OCI-LY3 (cell line): ENCODE measurements around the gene VAC14.

Experiments used
- EZH2phosphoT487 ChIP-seq: fragments of 200-600 bp; shearing (Covaris generic); IDR thresholded peaks from 2 replicates; pipeline ENCODE4 v1.6.1; 2018; ENCODE audit warnings: antibody characterized with exemption, mixed run types, low read depth
- TF ChIP-seq, protein P1 (sequence below): fragments of 200-600, 300-600 bp; sonication (generic); IDR thresholded peaks from 2 replicates; pipeline ENCODE4 v1.5.1; 2014; ENCODE audit warnings: antibody characterized with exemption, low read length, low read depth

DNA sequence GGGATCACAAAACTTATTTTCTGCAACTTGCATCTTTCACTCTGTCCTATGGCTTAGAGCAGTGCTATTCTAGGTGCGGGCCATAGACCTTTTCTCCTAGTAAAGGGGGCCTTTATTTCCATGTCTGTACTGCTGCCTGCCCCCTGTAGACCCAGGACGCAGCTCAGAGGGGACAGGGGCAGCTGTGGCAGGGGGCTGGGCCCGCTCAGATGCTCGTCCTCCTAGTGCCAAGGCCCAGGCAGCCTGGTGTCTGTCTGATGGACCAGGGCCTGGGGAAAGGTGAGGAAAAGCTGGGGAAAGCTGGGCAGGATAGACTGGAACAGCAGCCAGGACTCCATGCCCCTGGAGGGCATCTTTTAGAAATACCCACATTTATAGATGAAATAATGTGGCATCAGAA lies 25.6 kb downstream of the VAC14 start:
- TF ChIP-seq, protein P1, sequence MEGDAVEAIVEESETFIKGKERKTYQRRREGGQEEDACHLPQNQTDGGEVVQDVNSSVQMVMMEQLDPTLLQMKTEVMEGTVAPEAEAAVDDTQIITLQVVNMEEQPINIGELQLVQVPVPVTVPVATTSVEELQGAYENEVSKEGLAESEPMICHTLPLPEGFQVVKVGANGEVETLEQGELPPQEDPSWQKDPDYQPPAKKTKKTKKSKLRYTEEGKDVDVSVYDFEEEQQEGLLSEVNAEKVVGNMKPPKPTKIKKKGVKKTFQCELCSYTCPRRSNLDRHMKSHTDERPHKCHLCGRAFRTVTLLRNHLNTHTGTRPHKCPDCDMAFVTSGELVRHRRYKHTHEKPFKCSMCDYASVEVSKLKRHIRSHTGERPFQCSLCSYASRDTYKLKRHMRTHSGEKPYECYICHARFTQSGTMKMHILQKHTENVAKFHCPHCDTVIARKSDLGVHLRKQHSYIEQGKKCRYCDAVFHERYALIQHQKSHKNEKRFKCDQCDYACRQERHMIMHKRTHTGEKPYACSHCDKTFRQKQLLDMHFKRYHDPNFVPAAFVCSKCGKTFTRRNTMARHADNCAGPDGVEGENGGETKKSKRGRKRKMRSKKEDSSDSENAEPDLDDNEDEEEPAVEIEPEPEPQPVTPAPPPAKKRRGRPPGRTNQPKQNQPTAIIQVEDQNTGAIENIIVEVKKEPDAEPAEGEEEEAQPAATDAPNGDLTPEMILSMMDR: no peak
- no peak for TF ChIP-seq EZH2phosphoT487
